IMR-90 (cell line): ENCODE data around the gene FOXM1. TPM values are rescaled to one million over a fixed set of nuclear protein-coding genes. Genes with fewer than 3 reads are reported as not detected.

Experiments used
- ATAC-seq: fragments of 200-7000 bp; cut with Tn5 transposase; 2 replicates; pipeline ENCODE4 v1.9.1; 2020; ENCODE audit warnings: low read depth, mild to moderate bottlenecking, moderate library complexity
- BruUV-seq: library from RNA; stranded (reverse); fragments of 400-500 nt; replicated peaks from 2 replicates; lab custom pipeline; 2021; lab: Mats Ljungman, UMichigan
- CTCF ChIA-PET: fragments of 300-600 bp; formaldehyde crosslinking; extraction: SDS; loops from one replicate; lab custom pipeline; 2021; ENCODE audit warnings: antibody characterized with exemption; lab: Yijun Ruan, JAX
- POLR2A ChIA-PET: fragments of 300-600 bp; sonication (Branson Sonifier 250); formaldehyde crosslinking; loops from one replicate; lab custom pipeline; 2022; ENCODE audit warnings: antibody characterized with exemption; ENCODE audit not compliant: unreplicated experiment; lab: Charles Lee
- DNase-seq: peaks from one replicate; pipeline ENCODE4 v3.0.0; 2013
- H2AFZ ChIP-seq: replicated peaks from 2 replicates; pipeline ENCODE3; 2013; ENCODE audit warnings: low read length, mild to moderate bottlenecking; ENCODE audit not compliant: poor library complexity
- H2AK5ac ChIP-seq: 2 replicates; pipeline ENCODE4 v1.6.1; 2013; ENCODE audit warnings: low read depth, low read length, inconsistent platforms
- H2AK9ac ChIP-seq: replicated peaks from 2 replicates; pipeline ENCODE3; 2013; ENCODE audit warnings: mild to moderate bottlenecking, low read depth, low read length, moderate library complexity; ENCODE audit not compliant: poor library complexity
- H2BK120ac ChIP-seq: 2 replicates; pipeline ENCODE4 v1.6.1; 2013; ENCODE audit warnings: low read depth, low read length, inconsistent platforms
- H2BK15ac ChIP-seq: 3 replicates; pipeline ENCODE4 v1.6.1; 2013; ENCODE audit warnings: low read depth, low read length, inconsistent platforms
- H2BK20ac ChIP-seq: 2 replicates; pipeline ENCODE4 v1.6.1; 2013; ENCODE audit warnings: low read depth, mild to moderate bottlenecking, inconsistent platforms, low read length, moderate library complexity
- H2BK5ac ChIP-seq: 2 replicates; pipeline ENCODE4 v1.6.1; 2013; ENCODE audit warnings: mild to moderate bottlenecking, low read depth, low read length, inconsistent platforms; ENCODE audit not compliant: poor library complexity, severe bottlenecking
- H3K14ac ChIP-seq: replicated peaks from 2 replicates; pipeline ENCODE4 v1.6.1; 2013; ENCODE audit warnings: low read depth, low read length, inconsistent platforms
- H3K18ac ChIP-seq: 2 replicates; pipeline ENCODE4 v1.6.1; 2013; ENCODE audit warnings: low read depth, low read length, control low read depth
- H3K23ac ChIP-seq: 2 replicates; pipeline ENCODE4 v1.6.1; 2013; ENCODE audit warnings: low read depth, low read length, inconsistent platforms
- H3K27ac ChIP-seq: 2 replicates; pipeline ENCODE4 v1.5.1; 2013; ENCODE audit warnings: mild to moderate bottlenecking, control low read depth, low read length; ENCODE audit not compliant: insufficient read depth
- H3K27me3 ChIP-seq: 2 replicates; pipeline ENCODE4 v1.6.1; 2013; ENCODE audit warnings: low read length; ENCODE audit not compliant: control insufficient read depth, insufficient read depth
- H3K36me3 ChIP-seq: 2 replicates; pipeline ENCODE4 v1.6.1; 2013; ENCODE audit warnings: low read length, mixed read lengths; ENCODE audit not compliant: control insufficient read depth, insufficient read depth
- H3K4ac ChIP-seq: 2 replicates; pipeline ENCODE4 v1.6.1; 2013; ENCODE audit warnings: low read depth, low read length, inconsistent platforms
- H3K4me1 ChIP-seq: 2 replicates; pipeline ENCODE4 v1.6.1; 2013; ENCODE audit warnings: low read length, mixed read lengths; ENCODE audit not compliant: control insufficient read depth, insufficient read depth
- H3K4me2 ChIP-seq: 2 replicates; pipeline ENCODE4 v1.6.1; 2013; ENCODE audit warnings: low read depth, mild to moderate bottlenecking, control low read depth, low read length, moderate library complexity
- H3K4me3 ChIP-seq: 2 replicates; pipeline ENCODE4 v1.5.1; 2013; ENCODE audit warnings: low read depth, mild to moderate bottlenecking, control low read depth, low read length, moderate library complexity; ENCODE audit not compliant: insufficient read depth
- H3K56ac ChIP-seq: 2 replicates; pipeline ENCODE4 v1.6.1; 2013; ENCODE audit warnings: low read length, inconsistent platforms; ENCODE audit not compliant: insufficient read depth; ENCODE audit errors: extremely low read depth
- H3K79me1 ChIP-seq, 2 experiments: 2 replicates each; pipeline ENCODE4 v1.6.1; 2013; ENCODE audit warnings: low read length in 2 of 2, inconsistent platforms in 1 of 2, low read depth in 1 of 2
- H3K9ac ChIP-seq: 2 replicates; pipeline ENCODE4 v1.6.1; 2013; ENCODE audit warnings: low read depth, low read length, control low read depth
- H3K9me1 ChIP-seq: 2 replicates; pipeline ENCODE4 v1.6.1; 2013; ENCODE audit warnings: low read length, inconsistent platforms; ENCODE audit not compliant: insufficient read depth
- H3K9me3 ChIP-seq: 2 replicates; pipeline ENCODE4 v1.6.1; 2013; ENCODE audit warnings: low read length; ENCODE audit not compliant: control insufficient read depth, insufficient read depth
- H4K20me1 ChIP-seq: 2 replicates; pipeline ENCODE4 v1.6.1; 2013; ENCODE audit warnings: low read length, inconsistent platforms; ENCODE audit not compliant: insufficient read depth
- H4K5ac ChIP-seq: 2 replicates; pipeline ENCODE4 v1.6.1; 2013; ENCODE audit warnings: mild to moderate bottlenecking, low read depth, low read length, control low read depth
- H4K8ac ChIP-seq, 2 experiments: 2 replicates each; pipeline ENCODE4 v1.6.1; 2013; ENCODE audit warnings: low read depth in 2 of 2, low read length in 2 of 2, control low read depth in 1 of 2, inconsistent platforms in 1 of 2
- H4K91ac ChIP-seq: 2 replicates; pipeline ENCODE4 v1.6.1; 2013; ENCODE audit warnings: low read depth, low read length, inconsistent platforms; ENCODE audit not compliant: insufficient read depth
- CEBPB ChIP-seq: IDR thresholded peaks from 2 replicates; pipeline ENCODE4 v1.6.1; 2012; ENCODE audit warnings: low read depth, low read length, improper control_type of control experiment
- CTCF ChIP-seq: conservative IDR thresholded peaks from 2 replicates; pipeline ENCODE4 v1.5.1; 2012; ENCODE audit warnings: mild to moderate bottlenecking, low read depth, low read length, improper control_type of control experiment
- FOS ChIP-seq: fragments of 150-350 bp; IDR thresholded peaks from 2 replicates; pipeline ENCODE4 v1.6.1; 2016; ENCODE audit warnings: low read depth, low read length
- RCOR1 ChIP-seq: IDR thresholded peaks from 2 replicates; pipeline ENCODE4 v1.6.1; 2012; ENCODE audit warnings: mild to moderate bottlenecking, low read length, improper control_type of control experiment; ENCODE audit not compliant: insufficient replicate concordance
- RFX5 ChIP-seq: IDR thresholded peaks from 2 replicates; pipeline ENCODE4 v1.8.0; 2012; ENCODE audit warnings: low read depth, mild to moderate bottlenecking, low read length, moderate library complexity
- SMC3 ChIP-seq: fragments of 150-350 bp; IDR thresholded peaks from 2 replicates; pipeline ENCODE4 v1.6.1; 2016; ENCODE audit warnings: low read depth, mild to moderate bottlenecking, antibody characterized with exemption, low read length, moderate library complexity
- WGBS, 2 experiments: methylation state at CpG; one replicate each; pipeline versions ENCODE4 v1.1.5 to v1.1.7; 2013; ENCODE audit warnings: missing lambda C conversion rate in 2 of 2; ENCODE audit not compliant: insufficient read length in 1 of 2; ENCODE audit errors: extremely low coverage in 2 of 2; 5-methylcytosine and 5-hydroxymethylcytosine counted together
- dilution Hi-C: fragments of 300-500 bp; cut with HindIII; formaldehyde crosslinking; loops from one replicate; pipeline ENCODE4 v1.14.3; 2018; ENCODE audit warnings: low sequenced_read_pairs; ENCODE audit not compliant: unreplicated experiment
- in situ Hi-C: fragments of 300-500 bp; cut with MboI; formaldehyde crosslinking; loops from 3 replicates; pipeline ENCODE4 v1.14.3; 2019; ENCODE audit warnings: low sequenced_read_pairs, inconsistent platforms, mixed read lengths
- intact Hi-C: fragments of 100-400 bp; cut with micrococcal nuclease; formaldehyde crosslinking; loops from 2 replicates; pipeline ENCODE4 v1.10.0; 2022
- polyA plus RNA-seq, 3 experiments: library from polyadenylated mRNA; depleted of rRNA; stranded (reverse); fragments of >200 nt; gene quantifications; 2 replicates each; pipeline ENCODE4 v1.2.3, GENCODE V29; 2012; ENCODE audit warnings: low replicate concordance in 1 of 3
- total RNA-seq: library from RNA; depleted of rRNA; stranded (reverse); fragments of >200 nt; gene quantifications from 2 replicates; pipeline ENCODE4 v1.2.3, GENCODE V29; 2012

FOXM1 gene
- total and polyA plus RNA-seq, 2 of the 4 experiments (the other 2 are of a cell fraction): 14.9 to 29.3 TPM

- TF ChIP-seq CTCF (no peak), RCOR1 (no peak), FOS (peak; percentile 87), SMC3 (no peak), RFX5 (peak; percentile 62; the same call in 1 of the 2 replicates), CEBPB (peak; percentile 78)
- H2BK120ac ChIP-seq: no peak overlapping the region
- CTCF ChIA-PET: interaction anchor here (0.6 to 0.7 kb wide), 2 partner anchors 10 to 1161 kb away, joined by 4 to 6 read pairs; no protein-coding TSS in a partner anchor
- no peak overlapping the region for H3K56ac ChIP-seq
- no peak overlapping the region for H3K18ac ChIP-seq
- H3K4ac ChIP-seq: peak overlapping the region; percentile 85
- POLR2A ChIA-PET: no interaction called here
- H2AFZ ChIP-seq: no peak overlapping the region
- peak overlapping the region; percentile 74; the same call in 1 of the 2 replicates for H2AK5ac ChIP-seq
- peaks cover 6 to 56% of the 10 kb centered on the region in 2 experiments; a peak in 3 of 4 replicates for H3K79me1 ChIP-seq
- WGBS, 2 experiments: 40% methylated on average over 1 of the region's 8 CpGs; no CpG with 5 or more reads in 1 of the 2 experiments
- peak; percentile 3; the same call in 1 of the 2 replicates for ATAC-seq
- H2BK5ac ChIP-seq: peak overlapping the region; percentile 82
- peaks cover 23% of the 10 kb centered on the region for H4K20me1 ChIP-seq
- dilution Hi-C loops (no loop called here), in situ Hi-C loops (no loop called here), intact Hi-C loops (no loop called here)
- no peak overlapping the region; the same call in 2 of the 3 replicates for H2BK15ac ChIP-seq
- peaks cover 7% of the 10 kb centered on the region for H3K4me1 ChIP-seq
- no peaks in the 10 kb centered on the region for H3K9me3 ChIP-seq
- H3K4me2 ChIP-seq: peak overlapping the region; percentile 82
- H3K36me3 ChIP-seq: peaks cover 4% of the 10 kb centered on the region
- no peak overlapping the region for H3K9ac ChIP-seq
- H3K27ac ChIP-seq: peak overlapping the region; percentile 72; the same call in 1 of the 2 replicates
- no peak overlapping the region for H3K23ac ChIP-seq
- H4K91ac ChIP-seq: no peak overlapping the region
- no peaks in the 10 kb centered on the region for H3K27me3 ChIP-seq
- H4K5ac ChIP-seq: no peak overlapping the region; the same call in 1 of the 2 replicates
- DNase-seq: peak; percentile 92
- H3K14ac ChIP-seq: peak overlapping the region; percentile 85; the same call in 1 of the 2 replicates
- no peak overlapping the region for H3K4me3 ChIP-seq
- peaks cover 12% of the 10 kb centered on the region for H3K9me1 ChIP-seq
- H2AK9ac ChIP-seq: no peak overlapping the region
- peak overlapping the region; percentile 58 for H2BK20ac ChIP-seq
- H4K8ac ChIP-seq: peak overlapping the region in 1 of 2 experiments; percentile 56; a peak in 1 of 4 replicates
- BruUV-seq: no TSS peak
Observed at GRCh38 chr12:2893007-2893406, 16.0 kb upstream of the FOXM1 start.
